ENCODE results near the gene RSPH1. TPM values are rescaled to one million over a fixed set of nuclear protein-coding genes. Genes with fewer than 3 reads are reported as not detected.

RSPH1 gene
- total and polyA plus RNA-seq, 12 donors = 0.13 to 5.8 (median 0.87) TPM; not detected in 2

DNA sequence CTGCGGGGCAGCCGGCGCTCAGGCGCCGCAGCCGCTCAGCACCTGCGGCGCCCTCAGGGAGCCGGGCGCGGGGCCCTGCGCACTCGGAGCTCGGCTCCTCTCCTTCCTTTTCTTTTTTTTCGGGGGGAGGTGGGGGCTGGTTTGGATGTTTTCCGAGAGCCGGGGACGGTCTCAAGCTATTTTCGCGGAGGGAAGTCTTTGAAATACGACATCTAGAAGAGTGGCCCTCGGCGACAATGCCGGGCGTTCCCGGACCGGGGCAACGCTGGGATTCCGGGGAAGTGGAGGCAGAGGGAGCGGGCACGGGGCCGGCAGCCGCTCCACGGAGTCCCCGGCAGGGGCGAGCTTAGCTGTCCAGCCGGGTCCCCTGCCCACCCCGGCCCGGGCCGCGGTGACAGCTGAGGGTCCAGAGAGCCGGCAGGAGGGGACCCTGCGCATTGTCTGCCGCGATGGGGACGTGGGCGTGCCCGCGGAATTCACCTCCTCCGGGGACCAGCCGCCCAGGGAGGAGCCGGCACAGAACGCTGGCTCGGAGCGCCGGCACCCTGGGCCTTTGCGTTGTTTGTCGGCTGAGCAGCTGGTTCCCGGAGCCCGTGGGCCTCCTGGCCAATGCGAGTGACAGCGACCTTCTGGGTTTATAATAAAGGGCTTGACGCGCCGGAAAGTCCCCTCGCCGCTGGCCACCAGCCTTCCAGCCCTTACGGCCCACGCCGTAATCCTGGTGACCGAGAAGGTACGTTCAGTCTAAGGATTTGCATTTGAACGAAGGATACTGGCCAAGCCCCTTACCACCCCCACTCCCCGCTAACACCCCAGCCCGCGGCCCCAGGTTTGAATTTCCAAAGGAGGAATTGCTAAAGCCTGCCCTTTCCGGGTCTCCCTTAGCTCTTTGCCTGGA lies 18.2 kb upstream of the RSPH1 start:
- peak overlapping the region in 4 of 5 donors; percentile 57 to 95 (median 82) for H3K27ac ChIP-seq
- H3K9me3 ChIP-seq (replicated peaks in 1 of 3) = no peaks in the 10 kb centered on the region
- WGBS, 4 donors = 0 to 2% (median 1%) methylated on average over 14 to 77 of the region's 77 CpGs
- DNase-seq = peak; percentile 66 to 80 (median 69)
- intact Hi-C loops (cut with DNase I) = no loop called here
- H3K27me3 ChIP-seq = no peaks in the 10 kb centered on the region
- H3K4me1 ChIP-seq (replicated peaks in 1 of 2) = peaks cover 23 to 49% of the 10 kb centered on the region in 2 donors
- peak overlapping the region; percentile 28 to 95 (median 68) for H3K4me3 ChIP-seq
- peak; percentile 62 to 72 for TF ChIP-seq POLR2A (IDR thresholded peaks at IDR 0.05)
- TF ChIP-seq, protein P1, sequence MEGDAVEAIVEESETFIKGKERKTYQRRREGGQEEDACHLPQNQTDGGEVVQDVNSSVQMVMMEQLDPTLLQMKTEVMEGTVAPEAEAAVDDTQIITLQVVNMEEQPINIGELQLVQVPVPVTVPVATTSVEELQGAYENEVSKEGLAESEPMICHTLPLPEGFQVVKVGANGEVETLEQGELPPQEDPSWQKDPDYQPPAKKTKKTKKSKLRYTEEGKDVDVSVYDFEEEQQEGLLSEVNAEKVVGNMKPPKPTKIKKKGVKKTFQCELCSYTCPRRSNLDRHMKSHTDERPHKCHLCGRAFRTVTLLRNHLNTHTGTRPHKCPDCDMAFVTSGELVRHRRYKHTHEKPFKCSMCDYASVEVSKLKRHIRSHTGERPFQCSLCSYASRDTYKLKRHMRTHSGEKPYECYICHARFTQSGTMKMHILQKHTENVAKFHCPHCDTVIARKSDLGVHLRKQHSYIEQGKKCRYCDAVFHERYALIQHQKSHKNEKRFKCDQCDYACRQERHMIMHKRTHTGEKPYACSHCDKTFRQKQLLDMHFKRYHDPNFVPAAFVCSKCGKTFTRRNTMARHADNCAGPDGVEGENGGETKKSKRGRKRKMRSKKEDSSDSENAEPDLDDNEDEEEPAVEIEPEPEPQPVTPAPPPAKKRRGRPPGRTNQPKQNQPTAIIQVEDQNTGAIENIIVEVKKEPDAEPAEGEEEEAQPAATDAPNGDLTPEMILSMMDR (IDR thresholded peaks at IDR 0.05) = no peak
- peaks cover 0 to 7% of the 10 kb centered on the region in 2 donors for H3K36me3 ChIP-seq (replicated peaks in 1 of 2)

DNA sequence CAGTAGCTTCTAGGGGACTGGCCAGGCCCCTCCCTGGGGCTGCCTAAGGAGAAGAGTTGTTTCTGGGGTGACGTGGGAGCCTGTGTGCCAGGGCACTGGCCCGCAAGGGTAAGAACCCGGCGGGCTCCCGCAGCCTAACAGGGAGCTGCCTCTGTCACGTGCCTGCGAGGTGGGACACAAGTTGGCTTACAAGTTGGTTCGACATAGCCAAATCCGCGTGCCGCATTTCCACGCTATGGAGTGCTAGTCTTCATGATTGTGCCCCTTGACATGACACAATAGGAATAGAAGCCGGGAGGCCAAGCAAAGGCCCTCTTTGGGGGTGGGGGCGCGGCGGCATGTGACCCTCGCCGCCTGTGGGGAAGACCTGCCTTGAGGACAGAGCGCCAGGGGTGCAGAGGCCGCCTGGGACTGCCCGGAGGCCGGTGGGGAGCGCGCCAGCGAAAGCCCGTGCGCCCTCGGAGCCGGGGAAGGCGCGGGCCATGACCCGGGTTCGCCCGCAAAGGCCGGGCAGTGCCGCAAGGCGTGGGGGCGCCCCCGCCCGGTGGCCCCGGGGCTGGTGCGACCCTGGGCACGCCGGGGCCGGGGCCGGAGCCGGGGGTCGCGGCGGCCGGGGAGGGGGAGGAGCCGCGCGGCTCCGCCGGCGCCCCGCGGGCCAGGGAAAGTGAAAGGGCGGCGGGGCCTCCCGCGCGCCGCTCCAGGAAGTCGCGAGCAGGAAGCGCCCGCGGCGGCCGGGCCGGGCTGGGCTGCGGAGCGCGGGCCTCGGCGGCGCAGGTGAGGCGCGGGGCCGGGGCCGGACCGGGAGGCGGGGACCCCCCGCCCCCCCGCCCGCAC lies 17.3 kb upstream of the RSPH1 start, which contains the start of gene SLC37A1:
SLC37A1 (plus strand) TSS at position 702 of the 834 bp plus-strand sequence. CDS start 4,603 bp downstream, outside the sequence.
- WGBS, 4 donors = 12 to 70% (median 27%) methylated on average over 12 to 88 of the region's 88 CpGs
- intact Hi-C loops (cut with DNase I) = no loop called here

DNA sequence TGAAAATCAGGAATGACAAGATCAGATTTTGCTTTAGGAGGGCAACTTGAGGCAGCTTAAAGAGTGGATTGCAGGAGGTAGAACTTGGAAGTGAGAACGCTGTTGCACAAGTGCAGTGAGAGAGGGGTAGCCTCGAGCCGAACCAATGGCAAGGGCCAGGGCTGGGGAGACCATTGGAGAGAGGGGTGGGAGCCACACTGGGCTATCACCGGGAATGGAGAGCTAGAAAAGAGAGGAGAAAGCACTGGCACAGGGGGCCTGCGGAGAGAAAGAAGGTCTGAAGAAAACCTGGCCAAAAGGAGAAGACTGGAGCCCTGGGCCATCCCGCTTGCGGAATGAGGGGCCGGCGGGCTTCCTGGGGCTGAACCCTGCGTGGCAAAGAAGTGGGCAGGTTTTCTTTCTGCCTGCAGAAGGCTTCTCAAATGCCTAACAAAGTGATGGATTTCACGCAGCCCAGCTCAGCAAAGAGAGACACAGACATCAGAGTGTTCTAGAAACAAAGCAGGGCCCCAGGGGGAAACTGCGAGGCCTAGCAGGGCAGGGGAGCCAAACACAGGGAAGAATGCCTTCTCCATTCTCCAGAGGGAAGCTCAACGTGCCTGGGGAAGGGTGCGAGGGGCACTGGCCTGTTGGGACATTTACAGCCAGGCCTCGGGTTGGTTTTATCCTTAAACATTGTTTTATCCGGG lies 16.5 kb upstream of the RSPH1 start:
- H3K4me1 ChIP-seq (replicated peaks in 1 of 2) = peaks cover 16 to 36% of the 10 kb centered on the region in 2 donors
- intact Hi-C loops (cut with DNase I) = no loop called here
- no peak overlapping the region for H3K4me3 ChIP-seq
- no peaks in the 10 kb centered on the region for H3K9me3 ChIP-seq (replicated peaks in 1 of 3)
- 93 to 96% (median 95%) methylated on average over 15 to 16 of the region's 16 CpGs for WGBS, 4 donors
- H3K27me3 ChIP-seq = no peaks in the 10 kb centered on the region
- DNase-seq = peak in 1 of 7 donors; percentile 16
- no peaks in the 10 kb centered on the region for H3K36me3 ChIP-seq (replicated peaks in 1 of 2)
- TF ChIP-seq POLR2A (IDR thresholded peaks at IDR 0.05) = no peak
- TF ChIP-seq, protein P1 (IDR thresholded peaks at IDR 0.05) = no peak
- peak overlapping the region in 2 of 5 donors; percentile 90 to 95 for H3K27ac ChIP-seq

More for the DNA sequence above, 17.3 kb upstream of the RSPH1 start, which contains the start of gene SLC37A1:
- Histone ChIP-seq H3K4me3 (peak within 1 kb of the TSS; percentile 28 to 95 (median 68)), H3K27me3 (no peaks in the 10 kb centered on the region), H3K27ac (peak within 1 kb of the TSS in 4 of 5 donors; percentile 57 to 95 (median 82)), H3K4me1 (replicated peaks in 1 of 2) (peaks cover 22 to 43% of the 10 kb centered on the region in 2 donors), H3K9me3 (replicated peaks in 1 of 3) (no peaks in the 10 kb centered on the region), H3K36me3 (replicated peaks in 1 of 2) (peaks cover 0 to under 1% of the 10 kb centered on the region in 2 donors)
- peak in 3 of 7 donors; percentile 39 to 74 (median 59) for DNase-seq
- TF ChIP-seq, protein P1 (IDR thresholded peaks at IDR 0.05) = no peak
- TF ChIP-seq POLR2A (IDR thresholded peaks at IDR 0.05) = peak in 1 of 2 donors; percentile 4
